Panc1 (cell line): ENCODE measurements around the gene ICA1. TPM values are rescaled to one million over a fixed set of nuclear protein-coding genes. Genes with fewer than 3 reads are reported as not detected.

Source experiments
- ATAC-seq: fragments of 200-7000 bp; cut with Tn5 transposase; 2 replicates; pipeline ENCODE4 v1.9.1; 2020; ENCODE audit warnings: mild to moderate bottlenecking, moderate library complexity
- BruUV-seq: library from RNA; stranded (reverse); fragments of 400-500 nt; replicated peaks from 2 replicates; lab custom pipeline; 2021; lab: Mats Ljungman, UMichigan
- CTCF ChIA-PET: fragments of 300-600 bp; sonication (Branson Sonifier 250); formaldehyde crosslinking; loops from one replicate; lab custom pipeline; 2022; ENCODE audit warnings: antibody characterized with exemption; lab: Charles Lee
- POLR2A ChIA-PET: fragments of 300-600 bp; sonication (Branson Sonifier 250); formaldehyde crosslinking; loops from one replicate; lab custom pipeline; 2022; ENCODE audit warnings: antibody characterized with exemption; lab: Charles Lee
- DNase-seq: peaks from one replicate; pipeline ENCODE4 v3.0.0-alpha.2; 2010; ENCODE audit warnings: low read depth, low spot score
- H3K27ac ChIP-seq: 2 replicates; pipeline ENCODE4 v1.5.1; 2011; ENCODE audit warnings: mild to moderate bottlenecking, low read length, inconsistent platforms
- H3K27me3 ChIP-seq: fragments of 200-500 bp; sonication (Bioruptor generic); 2 replicates; pipeline ENCODE4 v1.6.0; 2014; ENCODE audit warnings: low read length, inconsistent platforms; ENCODE audit not compliant: control insufficient read depth, insufficient read depth
- H3K36me3 ChIP-seq: fragments of 200-500 bp; sonication (Bioruptor generic); 2 replicates; pipeline ENCODE4 v1.5.1; 2014; ENCODE audit warnings: inconsistent platforms, mild to moderate bottlenecking, low read length, moderate library complexity; ENCODE audit not compliant: control insufficient read depth, insufficient read depth
- H3K4me1 ChIP-seq: 2 replicates; pipeline ENCODE4 v1.5.1; 2011; ENCODE audit warnings: inconsistent platforms, mild to moderate bottlenecking, low read length, moderate library complexity; ENCODE audit not compliant: control insufficient read depth, insufficient read depth
- H3K4me3 ChIP-seq, 2 experiments: 2 replicates each; pipeline ENCODE4 v1.5.1; 2011 to 2012; ENCODE audit warnings: low read depth in 2 of 2, low read length in 2 of 2, mild to moderate bottlenecking in 2 of 2, inconsistent platforms in 1 of 2, moderate library complexity in 1 of 2
- H3K9me3 ChIP-seq: fragments of 200-500 bp; sonication (Bioruptor generic); 2 replicates; pipeline ENCODE4 v1.5.1; 2014; ENCODE audit warnings: low read depth, mild to moderate bottlenecking, inconsistent platforms, low read length, moderate library complexity; ENCODE audit not compliant: control insufficient read depth, insufficient read depth
- POLR2AphosphoS5 ChIP-seq: IDR thresholded peaks from 2 replicates; pipeline ENCODE4 v1.6.1; 2012; ENCODE audit warnings: mild to moderate bottlenecking, low read depth, low read length, moderate library complexity
- SIN3A ChIP-seq: IDR thresholded peaks from 2 replicates; pipeline ENCODE4 v1.6.1; 2012; ENCODE audit warnings: low read depth, mild to moderate bottlenecking, low read length, moderate library complexity, borderline replicate concordance; ENCODE audit not compliant: insufficient read depth
- TCF7L2 ChIP-seq: IDR thresholded peaks from 2 replicates; pipeline ENCODE4 v1.6.1; 2011; ENCODE audit warnings: mild to moderate bottlenecking, low read depth, low read length, inconsistent platforms
- in situ Hi-C: cut with HindIII; loops from 2 replicates; pipeline ENCODE4 v1.10.0; 2016; ENCODE audit warnings: low sequenced_read_pairs, low pct_unique_long_range_greater_than_20kb
- intact Hi-C: fragments of 100-400 bp; cut with micrococcal nuclease; formaldehyde crosslinking; loops from one replicate; pipeline ENCODE4 v1.10.0; 2022; ENCODE audit not compliant: unreplicated experiment
- total RNA-seq: library from RNA; stranded (reverse); gene quantifications from one replicate; pipeline ENCODE4 v1.2.1, GENCODE V29; 2021; ENCODE audit not compliant: unreplicated experiment
- TF ChIP-seq, protein P1 (sequence below), 2 experiments: IDR thresholded peaks; 2 replicates each; pipeline ENCODE4 v1.6.1; 2011 to 2012; ENCODE audit warnings: low read depth in 2 of 2, control low read depth in 1 of 2, low read length in 1 of 2, mild to moderate bottlenecking in 1 of 2, moderate library complexity in 1 of 2; ENCODE audit not compliant: insufficient read depth in 1 of 2
- TF ChIP-seq, protein P2 (sequence below): fragments of 450-650 bp; IDR thresholded peaks from 2 replicates; pipeline ENCODE4 v1.5.1; 2017; ENCODE audit warnings: mild to moderate bottlenecking

ICA1 gene
- total RNA-seq, 1 experiment from 2014 or later, result 1.1 TPM

GRCh38 chr7:8149222-8149621, 112.7 kb downstream of the ICA1 start:
- no peaks in the 10 kb centered on the region for H3K4me1 ChIP-seq
- ChIA-PET POLR2A (no interaction called here), CTCF (no interaction called here)
- no peak overlapping the region for H3K4me3 ChIP-seq
- H3K27me3 ChIP-seq, result peaks cover 2% of the 10 kb centered on the region; the same call in 1 of the 2 replicates
- no peak overlapping the region for H3K27ac ChIP-seq
- DNase-seq, result no peak
- TF ChIP-seq TCF7L2 (no peak), POLR2AphosphoS5 (no peak), SIN3A (no peak)
- TF ChIP-seq, protein P1, sequence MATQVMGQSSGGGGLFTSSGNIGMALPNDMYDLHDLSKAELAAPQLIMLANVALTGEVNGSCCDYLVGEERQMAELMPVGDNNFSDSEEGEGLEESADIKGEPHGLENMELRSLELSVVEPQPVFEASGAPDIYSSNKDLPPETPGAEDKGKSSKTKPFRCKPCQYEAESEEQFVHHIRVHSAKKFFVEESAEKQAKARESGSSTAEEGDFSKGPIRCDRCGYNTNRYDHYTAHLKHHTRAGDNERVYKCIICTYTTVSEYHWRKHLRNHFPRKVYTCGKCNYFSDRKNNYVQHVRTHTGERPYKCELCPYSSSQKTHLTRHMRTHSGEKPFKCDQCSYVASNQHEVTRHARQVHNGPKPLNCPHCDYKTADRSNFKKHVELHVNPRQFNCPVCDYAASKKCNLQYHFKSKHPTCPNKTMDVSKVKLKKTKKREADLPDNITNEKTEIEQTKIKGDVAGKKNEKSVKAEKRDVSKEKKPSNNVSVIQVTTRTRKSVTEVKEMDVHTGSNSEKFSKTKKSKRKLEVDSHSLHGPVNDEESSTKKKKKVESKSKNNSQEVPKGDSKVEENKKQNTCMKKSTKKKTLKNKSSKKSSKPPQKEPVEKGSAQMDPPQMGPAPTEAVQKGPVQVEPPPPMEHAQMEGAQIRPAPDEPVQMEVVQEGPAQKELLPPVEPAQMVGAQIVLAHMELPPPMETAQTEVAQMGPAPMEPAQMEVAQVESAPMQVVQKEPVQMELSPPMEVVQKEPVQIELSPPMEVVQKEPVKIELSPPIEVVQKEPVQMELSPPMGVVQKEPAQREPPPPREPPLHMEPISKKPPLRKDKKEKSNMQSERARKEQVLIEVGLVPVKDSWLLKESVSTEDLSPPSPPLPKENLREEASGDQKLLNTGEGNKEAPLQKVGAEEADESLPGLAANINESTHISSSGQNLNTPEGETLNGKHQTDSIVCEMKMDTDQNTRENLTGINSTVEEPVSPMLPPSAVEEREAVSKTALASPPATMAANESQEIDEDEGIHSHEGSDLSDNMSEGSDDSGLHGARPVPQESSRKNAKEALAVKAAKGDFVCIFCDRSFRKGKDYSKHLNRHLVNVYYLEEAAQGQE (IDR thresholded peaks at IDR 0.05; ENCODE audit: insufficient read depth in 1 of 2, low read depth in 2 of 2, low read length in 1 of 2), result no peak
- TF ChIP-seq, protein P2, sequence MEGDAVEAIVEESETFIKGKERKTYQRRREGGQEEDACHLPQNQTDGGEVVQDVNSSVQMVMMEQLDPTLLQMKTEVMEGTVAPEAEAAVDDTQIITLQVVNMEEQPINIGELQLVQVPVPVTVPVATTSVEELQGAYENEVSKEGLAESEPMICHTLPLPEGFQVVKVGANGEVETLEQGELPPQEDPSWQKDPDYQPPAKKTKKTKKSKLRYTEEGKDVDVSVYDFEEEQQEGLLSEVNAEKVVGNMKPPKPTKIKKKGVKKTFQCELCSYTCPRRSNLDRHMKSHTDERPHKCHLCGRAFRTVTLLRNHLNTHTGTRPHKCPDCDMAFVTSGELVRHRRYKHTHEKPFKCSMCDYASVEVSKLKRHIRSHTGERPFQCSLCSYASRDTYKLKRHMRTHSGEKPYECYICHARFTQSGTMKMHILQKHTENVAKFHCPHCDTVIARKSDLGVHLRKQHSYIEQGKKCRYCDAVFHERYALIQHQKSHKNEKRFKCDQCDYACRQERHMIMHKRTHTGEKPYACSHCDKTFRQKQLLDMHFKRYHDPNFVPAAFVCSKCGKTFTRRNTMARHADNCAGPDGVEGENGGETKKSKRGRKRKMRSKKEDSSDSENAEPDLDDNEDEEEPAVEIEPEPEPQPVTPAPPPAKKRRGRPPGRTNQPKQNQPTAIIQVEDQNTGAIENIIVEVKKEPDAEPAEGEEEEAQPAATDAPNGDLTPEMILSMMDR, result no peak
- no TSS peak for BruUV-seq
- intact Hi-C loops, result no loop called here
- H3K36me3 ChIP-seq, result no peaks in the 10 kb centered on the region
- no peaks in the 10 kb centered on the region for H3K9me3 ChIP-seq
- in situ Hi-C loops, result no loop called here
- ATAC-seq, result no peak

DNA sequence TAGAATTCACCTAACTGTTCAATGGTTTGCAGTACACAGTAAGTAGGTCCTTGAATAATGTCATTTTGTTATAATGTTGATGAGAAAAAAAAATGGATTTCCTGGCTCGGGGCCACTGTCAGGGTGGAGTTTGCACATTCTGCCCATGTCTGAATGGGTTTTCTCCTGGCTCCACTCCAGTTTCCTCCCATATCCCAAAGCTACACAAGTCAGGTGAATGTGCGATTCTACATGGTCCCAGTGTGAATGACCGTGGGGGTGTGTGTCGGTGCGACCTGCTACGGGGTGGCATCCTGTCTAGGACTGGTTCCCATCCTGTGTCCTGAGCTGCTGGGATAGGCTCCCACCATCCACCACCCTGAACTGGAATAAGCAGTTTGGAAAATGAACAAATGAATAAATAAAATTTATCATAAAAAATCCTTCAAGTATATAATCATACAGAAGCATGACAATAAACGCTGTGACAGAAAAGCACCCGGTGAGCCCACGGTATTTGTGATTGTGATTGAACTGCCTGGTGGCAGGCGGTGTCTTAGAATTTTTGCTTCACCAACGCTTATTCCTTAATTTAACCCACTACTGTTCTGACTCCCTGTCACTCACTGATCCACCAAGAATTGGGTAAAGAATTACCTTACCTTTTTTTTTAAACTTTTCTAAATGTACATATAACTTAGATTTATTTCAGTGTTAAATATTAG, 114.1 kb downstream of the ICA1 start:
- no peaks in the 10 kb centered on the region for H3K4me1 ChIP-seq
- POLR2A ChIA-PET, result no interaction called here
- ATAC-seq (no peak), DNase-seq (no peak)
- intact Hi-C loops (no loop called here), in situ Hi-C loops (no loop called here)
- BruUV-seq, result no TSS peak
- TF ChIP-seq TCF7L2 (no peak), POLR2AphosphoS5 (no peak), SIN3A (no peak)
- TF ChIP-seq, protein P2, result no peak
- TF ChIP-seq, protein P1 (IDR thresholded peaks at IDR 0.05; ENCODE audit: insufficient read depth in 1 of 2, low read depth in 2 of 2, low read length in 1 of 2), result no peak
- CTCF ChIA-PET, result no interaction called here
- H3K27ac ChIP-seq, result no peak overlapping the region
- no peaks in the 10 kb centered on the region for H3K36me3 ChIP-seq
- H3K4me3 ChIP-seq, result no peak overlapping the region
- peaks cover 2% of the 10 kb centered on the region; the same call in 1 of the 2 replicates for H3K27me3 ChIP-seq
- no peaks in the 10 kb centered on the region for H3K9me3 ChIP-seq
